Ammon's horn (tissue), 1 donor: ENCODE results near the gene COL4A1.
A peak's percentile ranks its signal among the peaks of the same experiment; 100 is the strongest.

ENCODE experiments used
- DNase-seq: peaks from one replicate; pipeline ENCODE4 v3.0.0-alpha.2; 2016; ENCODE audit warnings: low spot score

COL4A1 gene

GRCh38 chr13:110133425-110134235 is 173.3 kb downstream of the COL4A1 start:
- no peak for DNase-seq

- DNase-seq: peak; percentile 46
Observed at GRCh38 chr13:110132225-110132982, 174.6 kb downstream of the COL4A1 start.

DNA sequence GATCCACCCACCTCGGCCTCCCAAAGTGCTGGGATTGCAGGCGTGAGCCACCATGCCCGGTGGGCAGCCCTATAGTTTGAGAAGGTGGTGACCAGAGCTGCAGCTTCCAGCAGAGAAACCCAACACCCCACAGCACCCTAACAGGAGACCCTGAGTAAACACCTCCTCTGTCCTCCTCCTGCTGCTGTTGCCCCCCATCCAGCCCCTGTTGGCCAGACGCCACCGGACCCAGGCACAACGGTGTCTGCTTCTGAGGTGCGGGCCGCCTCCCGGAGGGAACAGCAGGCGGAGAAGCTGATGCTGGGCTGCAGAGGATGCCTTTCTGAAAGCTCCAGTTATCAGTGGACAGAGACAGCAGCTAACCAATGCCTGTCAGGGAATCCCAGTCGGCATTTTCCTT is 175.5 kb downstream of the COL4A1 start:
- DNase-seq: no peak

GRCh38 chr13:110130431-110130830 is 176.5 kb downstream of the COL4A1 start:
- DNase-seq: no peak

DNA sequence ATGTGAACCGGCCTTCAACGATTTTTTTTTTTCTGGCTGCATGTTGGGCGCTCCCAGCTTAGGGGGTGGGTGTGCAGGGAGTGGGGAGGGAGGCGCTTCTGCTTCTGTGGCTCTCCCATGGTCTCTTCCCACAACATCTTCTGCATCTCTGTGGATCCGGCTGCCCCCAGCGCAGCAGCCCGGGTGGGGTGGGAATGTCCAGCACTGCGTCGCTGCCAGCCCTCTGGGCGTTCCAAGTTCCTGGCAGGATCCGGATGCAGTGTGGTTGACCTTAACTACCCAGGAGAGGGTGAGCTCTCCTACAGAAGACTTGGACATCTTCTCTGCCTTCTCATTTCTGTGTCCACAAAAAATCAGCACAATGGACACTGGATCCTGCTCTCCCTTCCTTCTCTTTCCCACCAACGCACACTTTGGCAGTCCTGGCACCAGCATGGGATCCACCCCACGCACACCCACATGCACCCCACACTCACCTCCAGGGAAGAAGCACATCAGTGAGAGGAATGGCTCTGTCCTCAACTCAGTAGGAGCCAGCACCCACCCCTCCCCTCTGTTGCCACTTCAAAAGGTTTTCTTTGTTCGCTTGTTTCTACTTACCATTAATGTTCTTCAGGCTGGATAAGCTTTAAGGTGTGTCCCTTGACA is 177.3 kb downstream of the COL4A1 start:
- no peak for DNase-seq

DNA sequence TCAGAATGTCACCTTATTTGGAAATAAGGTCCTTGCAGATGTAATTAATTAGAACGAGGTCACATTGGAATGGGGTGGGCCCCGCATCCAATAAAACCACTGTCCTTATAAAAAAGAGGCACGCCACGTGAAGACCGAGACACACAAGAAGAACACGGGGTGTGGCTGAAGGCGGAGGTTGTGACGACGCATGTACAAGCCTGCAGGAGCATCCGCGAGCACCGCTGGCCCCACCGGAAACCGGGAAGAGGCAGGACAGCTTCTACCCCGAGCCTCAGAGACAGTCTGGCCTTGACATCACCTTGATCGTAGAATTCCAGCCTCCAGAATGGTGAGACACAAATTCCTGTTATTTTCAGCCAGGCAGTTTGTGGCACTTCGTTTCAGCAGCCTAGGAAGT is 177.9 kb downstream of the COL4A1 start:
- no peak for DNase-seq

- DNase-seq: no peak
Observed at GRCh38 chr13:110128546-110128945, 178.4 kb downstream of the COL4A1 start.

DNA sequence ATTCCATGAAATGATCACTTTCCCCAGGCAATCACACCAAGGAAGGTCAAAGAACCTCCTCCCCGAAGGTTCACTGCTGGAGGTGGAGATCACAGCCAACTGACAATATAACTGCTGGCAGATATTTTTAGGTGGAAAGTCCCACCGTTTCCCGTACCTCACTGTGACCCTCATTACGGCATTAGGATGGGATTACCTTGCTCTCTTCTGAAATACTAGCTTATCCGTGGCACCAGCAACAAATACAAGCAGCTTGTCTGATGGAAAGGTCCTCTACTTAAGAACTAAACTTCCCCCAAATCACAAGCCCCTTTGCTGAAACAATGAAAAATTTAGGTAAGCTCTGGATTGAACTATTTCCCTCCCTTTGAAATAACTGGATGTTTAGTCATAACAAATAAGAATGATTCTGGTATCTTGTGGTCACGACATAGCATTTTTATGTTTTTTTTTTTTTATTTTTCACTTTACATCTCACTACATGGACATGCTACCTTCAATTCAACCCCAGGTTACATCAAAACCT is 178.9 kb downstream of the COL4A1 start:
- no peak for DNase-seq

GRCh38 chr13:110126391-110126961 is 180.5 kb downstream of the COL4A1 start:
- DNase-seq: peak; percentile 65

DNA sequence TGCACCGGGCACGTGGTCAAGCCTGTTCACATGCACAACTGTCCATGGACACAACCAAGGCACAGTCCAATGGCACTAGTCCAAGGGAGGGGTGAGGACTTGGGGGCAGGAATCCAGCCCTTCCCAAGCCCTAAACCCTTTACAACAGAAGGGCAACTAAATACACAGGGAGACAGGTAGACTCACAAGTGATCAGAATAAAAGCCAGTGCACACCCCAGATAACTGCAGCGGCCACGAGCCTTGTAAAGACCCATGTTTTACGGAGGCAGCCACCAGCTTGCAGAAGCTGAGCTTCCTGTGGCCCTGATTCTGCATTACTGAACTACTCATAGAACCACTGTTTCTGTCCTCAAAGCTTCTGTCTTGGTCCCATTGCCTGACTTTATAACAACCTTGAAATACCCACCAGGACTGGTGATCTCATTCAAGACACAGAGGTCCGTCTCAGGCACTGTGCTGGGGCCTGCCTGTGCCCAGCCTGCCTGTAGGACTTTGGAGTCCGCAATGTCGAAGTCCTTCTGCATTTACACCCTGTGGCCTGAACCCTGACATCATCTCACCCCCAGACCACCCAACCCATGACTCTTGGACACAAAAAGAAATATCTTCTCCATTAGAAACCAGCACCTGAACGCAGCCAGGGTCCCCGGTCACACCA is 181.2 kb downstream of the COL4A1 start:
- no peak for DNase-seq

DNA sequence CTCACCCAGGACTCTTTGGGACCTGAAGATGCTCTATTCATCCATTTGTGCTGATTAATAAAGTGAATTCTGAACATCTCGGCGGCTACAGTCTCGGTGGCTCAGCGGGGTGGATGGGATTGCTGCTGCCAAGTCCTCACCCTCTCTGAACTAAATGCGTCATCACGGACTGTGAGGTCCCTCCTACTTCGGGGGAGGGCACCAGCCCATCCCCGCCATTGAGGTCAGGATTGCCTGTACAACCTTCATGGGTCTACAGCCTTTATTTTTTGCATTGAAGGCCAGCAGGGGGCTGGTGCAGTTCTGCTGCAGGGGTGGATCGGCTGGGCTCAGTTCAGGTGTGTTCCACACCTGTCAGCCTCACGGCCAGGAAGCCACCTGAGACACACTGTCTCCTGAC is 181.8 kb downstream of the COL4A1 start:
- no peak for DNase-seq

DNA sequence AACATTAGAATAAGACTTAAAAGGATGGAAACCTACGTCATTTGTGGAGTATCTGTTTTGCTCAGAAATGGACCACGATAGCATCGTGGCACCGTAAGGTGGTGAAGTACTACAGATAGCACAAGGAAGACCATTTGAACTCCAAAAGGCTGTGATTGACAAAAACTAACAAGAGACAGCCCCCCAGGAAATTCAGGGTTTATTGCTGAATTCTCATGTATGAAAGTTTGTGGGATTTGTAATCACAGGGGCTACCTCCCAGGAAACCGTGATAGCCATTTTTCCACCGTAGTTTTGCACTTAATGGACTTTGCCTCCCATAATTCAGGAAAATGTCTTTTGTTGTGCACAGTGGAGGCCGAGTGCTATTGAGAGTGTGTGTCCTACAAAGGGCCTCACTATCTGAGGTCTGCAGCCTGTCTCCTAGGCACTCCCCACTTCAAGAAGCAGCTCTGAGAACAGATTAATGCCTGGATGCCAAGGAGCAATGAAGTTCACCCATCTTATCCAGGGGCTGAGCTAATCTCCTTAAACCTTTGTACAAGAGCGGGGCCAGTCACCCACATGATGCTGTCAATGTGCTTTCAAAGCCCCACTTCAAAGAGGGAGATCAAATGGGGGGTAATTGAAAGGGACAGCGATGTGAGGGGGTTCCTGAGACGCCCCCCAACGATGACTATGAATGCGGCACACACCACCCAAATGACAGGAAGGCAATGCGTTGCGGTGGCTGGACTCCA is 182.6 kb downstream of the COL4A1 start:
- DNase-seq: no peak

DNA sequence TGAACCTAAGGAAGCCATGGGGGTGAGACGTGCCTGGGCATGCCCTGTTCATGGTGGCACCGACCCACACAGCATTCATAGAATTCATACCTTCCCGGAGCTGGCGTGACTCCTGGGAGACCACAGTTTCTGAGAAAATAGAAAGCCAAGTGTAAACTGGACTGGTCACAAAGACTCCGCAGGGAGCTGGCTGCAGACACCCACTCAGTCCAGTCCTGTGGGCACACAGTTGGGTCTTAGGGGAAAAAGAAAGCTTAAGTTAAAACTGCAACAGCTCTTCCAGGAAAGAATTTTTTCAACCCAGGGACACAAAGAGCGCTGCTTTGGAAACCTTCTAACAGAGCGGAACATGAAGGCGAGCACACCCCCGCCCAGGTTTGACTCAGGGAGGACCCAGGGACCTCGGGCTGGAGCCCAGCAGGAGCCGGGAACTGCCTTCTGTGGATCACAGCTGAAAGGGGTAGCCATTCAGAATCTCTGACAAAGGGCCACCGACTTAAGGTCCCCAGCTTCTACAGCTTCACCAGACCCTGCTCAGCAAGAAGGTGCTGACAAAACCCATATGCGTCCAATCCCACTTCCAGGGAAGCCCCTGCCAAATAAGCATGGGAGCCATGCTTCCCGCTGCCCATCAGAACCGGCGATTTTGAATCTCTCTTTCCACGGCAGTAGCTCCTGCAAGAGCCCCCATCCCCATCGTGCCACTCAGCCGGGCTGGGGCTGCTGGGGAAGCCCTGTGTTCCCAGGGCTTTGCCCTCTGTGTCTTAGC is 183.7 kb downstream of the COL4A1 start:
- peak; percentile 58 for DNase-seq

DNA sequence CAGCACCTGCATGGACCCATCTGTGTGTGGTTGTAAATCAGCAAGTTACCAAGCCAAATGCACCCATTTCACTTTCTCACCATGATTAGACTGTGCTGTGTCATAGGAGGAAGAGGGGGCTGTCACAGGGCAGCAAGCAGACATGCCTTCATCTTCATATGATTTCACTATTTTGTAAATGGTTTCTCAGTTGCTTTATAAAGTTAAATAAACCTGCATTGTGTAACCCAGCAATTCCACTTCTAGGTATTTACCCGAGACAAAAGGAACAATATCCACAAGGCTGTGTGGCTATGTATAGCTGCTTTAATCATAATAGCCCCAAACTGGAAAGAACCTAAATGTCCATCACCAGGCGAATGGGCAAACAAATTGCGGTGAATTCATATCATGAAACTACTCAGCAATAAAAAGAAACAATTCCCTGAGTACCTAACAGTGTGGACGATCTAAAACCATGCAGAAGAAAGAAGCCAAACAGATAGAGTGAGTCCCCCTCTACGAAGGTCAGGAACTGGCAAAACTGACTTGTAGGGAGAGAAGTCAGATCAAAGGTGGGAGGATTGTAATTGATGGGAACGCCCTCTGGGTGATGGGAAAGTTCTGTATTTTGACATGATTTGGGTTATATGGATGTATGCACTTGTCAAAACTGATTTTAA is 185.4 kb downstream of the COL4A1 start:
- no peak for DNase-seq

DNA sequence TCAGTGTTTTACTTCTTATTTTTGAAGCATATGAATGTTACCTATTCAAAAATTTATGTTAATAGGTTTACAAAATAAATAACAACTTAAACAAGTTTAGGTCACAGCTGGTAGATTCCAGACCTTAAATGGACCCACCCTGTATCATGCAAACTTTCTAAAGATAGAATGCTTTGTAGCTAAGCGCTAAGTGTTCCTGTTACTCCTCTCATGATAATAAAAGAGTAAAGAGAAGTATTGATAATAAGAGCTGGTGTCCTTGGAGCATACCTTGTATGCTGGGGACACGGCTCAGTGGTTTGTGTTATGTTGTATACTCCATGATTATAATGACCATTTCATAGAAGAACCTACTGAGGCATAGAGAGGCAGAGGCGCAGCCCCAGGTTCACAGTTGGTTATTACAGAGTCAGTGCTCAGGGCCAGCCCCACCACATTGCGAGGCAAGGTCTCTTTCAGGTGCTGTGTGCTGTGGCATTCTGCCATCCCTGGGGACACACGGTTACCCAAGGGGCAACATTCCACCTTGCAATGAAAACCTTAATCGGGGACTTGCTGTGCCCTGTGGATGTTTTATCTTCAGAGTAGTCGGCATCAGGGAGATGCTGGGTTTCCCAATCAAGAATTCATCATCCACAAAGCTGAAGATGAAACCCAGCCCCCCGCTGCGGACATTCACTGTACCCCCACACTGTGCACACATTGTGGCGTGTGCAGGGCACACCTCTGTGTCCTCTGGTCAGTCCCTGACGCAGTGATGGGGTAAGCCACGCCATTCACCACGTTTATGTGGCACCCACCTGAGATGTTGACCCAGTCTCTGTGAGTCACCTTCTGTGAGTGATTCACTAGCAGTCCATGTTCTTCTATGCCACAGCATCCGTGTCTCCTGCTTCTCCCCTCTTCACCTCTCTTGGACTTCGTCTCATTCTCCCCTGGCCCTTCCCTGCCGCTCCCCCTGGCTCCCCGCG is 186.7 kb downstream of the COL4A1 start:
- no peak for DNase-seq

- DNase-seq: no peak
Observed at GRCh38 chr13:110118106-110118505, 188.9 kb downstream of the COL4A1 start.

GRCh38 chr13:110116072-110116487 is 190.9 kb downstream of the COL4A1 start:
- DNase-seq: no peak

DNA sequence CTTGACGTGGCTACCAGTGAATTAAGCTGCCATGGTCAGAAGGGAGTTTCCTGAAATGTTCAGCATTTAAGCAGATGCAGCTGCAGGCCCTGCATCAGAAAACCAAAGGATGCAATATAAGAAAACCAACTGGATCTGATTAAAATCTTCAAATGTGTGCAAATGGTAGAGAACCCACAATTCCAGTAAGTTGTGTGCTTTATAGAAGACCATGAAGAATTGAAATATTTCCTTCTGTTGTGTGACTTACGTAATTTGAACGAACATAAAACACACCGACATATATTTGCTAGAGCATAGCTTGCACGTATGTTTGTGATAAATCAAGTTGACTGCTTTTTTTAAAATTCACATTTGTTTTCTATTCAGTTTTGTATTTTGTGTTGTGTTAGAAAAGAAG is 191.4 kb downstream of the COL4A1 start:
- DNase-seq: no peak
